Parathyroid adenoma (tissue), 2 donors: ENCODE results near the gene NFYB.

Source experiments
- H2AFZ ChIP-seq: fragments of 300-600 bp; sonication (generic); one replicate; pipeline ENCODE4 v1.7.0; 2017; ENCODE audit warnings: antibody characterized with exemption, mild to moderate bottlenecking
- H3K27ac ChIP-seq: fragments of 300-600 bp; sonication (generic); one replicate; pipeline ENCODE4 v1.7.0; 2017
- H3K27me3 ChIP-seq: fragments of 300-600 bp; sonication (generic); one replicate; pipeline ENCODE4 v1.7.0; 2017; ENCODE audit warnings: low read length; ENCODE audit not compliant: control insufficient read depth, insufficient read depth
- H3K36me3 ChIP-seq: fragments of 300-600 bp; sonication (generic); one replicate; pipeline ENCODE4 v1.7.0; 2017; ENCODE audit warnings: low read length; ENCODE audit not compliant: control insufficient read depth, insufficient read depth
- H3K4me1 ChIP-seq: fragments of 300-600 bp; sonication (generic); one replicate; pipeline ENCODE4 v1.7.0; 2017; ENCODE audit warnings: control low read depth
- H3K4me2 ChIP-seq: fragments of 300-600 bp; sonication (generic); one replicate; pipeline ENCODE4 v1.7.0; 2017; ENCODE audit warnings: low read length
- H3K4me3 ChIP-seq: fragments of 300-600 bp; sonication (generic); one replicate; pipeline ENCODE4 v1.7.0; 2017; ENCODE audit warnings: low read depth, low read length
- H3K79me2 ChIP-seq: fragments of 300-600 bp; sonication (generic); one replicate; pipeline ENCODE4 v1.7.0; 2017; ENCODE audit warnings: control low read depth
- H3K9ac ChIP-seq: fragments of 300-600 bp; sonication (generic); one replicate; pipeline ENCODE4 v1.7.0; 2017; ENCODE audit warnings: mild to moderate bottlenecking
- H3K9me3 ChIP-seq: fragments of 300-600 bp; sonication (generic); one replicate; pipeline ENCODE4 v1.7.0; 2017; ENCODE audit warnings: low read length; ENCODE audit not compliant: control insufficient read depth
- CTCF ChIP-seq: fragments of 300-600 bp; sonication (generic); IDR thresholded peaks from one replicate; pipeline ENCODE4 v1.7.0; 2017; ENCODE audit warnings: antibody characterized with exemption, mild to moderate bottlenecking
- donor health status: primary hyperparathyroidism.

Gene NFYB

GRCh38 chr12:104138797-104139152 lies 765 bp upstream of the NFYB start:
- Histone ChIP-seq H3K27ac (peak overlapping the region; percentile 63), H3K4me1 (peaks cover 14% of the 10 kb centered on the region), H2AFZ (peak overlapping the region; percentile 94), H3K4me3 (peak overlapping the region; percentile 53), H3K9me3 (no peaks in the 10 kb centered on the region), H3K4me2 (peak overlapping the region; percentile 74), H3K27me3 (no peaks in the 10 kb centered on the region), H3K36me3 (no peaks in the 10 kb centered on the region), H3K9ac (no peak overlapping the region), H3K79me2 (peaks cover 17% of the 10 kb centered on the region)
- TF ChIP-seq CTCF: no peak

GRCh38 chr12:104137001-104137901 lies 759 bp downstream of the NFYB start:
- H3K27ac ChIP-seq: peak overlapping the region; percentile 71
- H3K27me3 ChIP-seq: no peaks in the 10 kb centered on the region
- H3K4me2 ChIP-seq: peak overlapping the region; percentile 81
- no peaks in the 10 kb centered on the region for H3K36me3 ChIP-seq
- peaks cover 19% of the 10 kb centered on the region for H3K4me1 ChIP-seq
- H3K9ac ChIP-seq: no peak overlapping the region
- H3K79me2 ChIP-seq: peaks cover 22% of the 10 kb centered on the region
- no peaks in the 10 kb centered on the region for H3K9me3 ChIP-seq
- peak overlapping the region; percentile 72 for H2AFZ ChIP-seq
- no peak for TF ChIP-seq CTCF
- H3K4me3 ChIP-seq: peak overlapping the region; percentile 70

- Histone ChIP-seq H3K27me3 (no peaks in the 10 kb centered on the region), H3K79me2 (peaks cover 24% of the 10 kb centered on the region), H3K4me2 (peak overlapping the region; percentile 81), H3K4me3 (peak overlapping the region; percentile 70), H3K9me3 (no peaks in the 10 kb centered on the region), H3K36me3 (no peaks in the 10 kb centered on the region), H3K27ac (no peak overlapping the region), H3K9ac (no peak overlapping the region), H2AFZ (no peak overlapping the region), H3K4me1 (peaks cover 25% of the 10 kb centered on the region)
- no peak for TF ChIP-seq CTCF
Measured at GRCh38 chr12:104136577-104136976, 1.4 kb downstream of the NFYB start.

GRCh38 chr12:104134882-104135281 lies 3.1 kb downstream of the NFYB start:
- Histone ChIP-seq H3K27ac (no peak overlapping the region), H3K9ac (no peak overlapping the region), H3K79me2 (peaks cover 24% of the 10 kb centered on the region), H3K36me3 (no peaks in the 10 kb centered on the region), H3K4me1 (peaks cover 29% of the 10 kb centered on the region), H2AFZ (no peak overlapping the region), H3K4me3 (no peak overlapping the region), H3K4me2 (no peak overlapping the region), H3K9me3 (no peaks in the 10 kb centered on the region), H3K27me3 (no peaks in the 10 kb centered on the region)
- no peak for TF ChIP-seq CTCF

GRCh38 chr12:104133866-104134265 lies 4.1 kb downstream of the NFYB start:
- Histone ChIP-seq H3K9me3 (no peaks in the 10 kb centered on the region), H3K9ac (no peak overlapping the region), H3K79me2 (peaks cover 24% of the 10 kb centered on the region), H3K27ac (no peak overlapping the region), H3K4me1 (peaks cover 27% of the 10 kb centered on the region), H3K36me3 (no peaks in the 10 kb centered on the region), H2AFZ (no peak overlapping the region), H3K4me2 (no peak overlapping the region), H3K4me3 (no peak overlapping the region), H3K27me3 (no peaks in the 10 kb centered on the region)
- TF ChIP-seq CTCF: no peak
